ENCODE data around the gene CARD19. TPM values are rescaled to one million over a fixed set of nuclear protein-coding genes. Genes with fewer than 3 reads are reported as not detected.

CARD19 gene
- total RNA-seq, 2 donors from 2014 or later: 45.2 to 54.4 TPM

- Mint-ChIP-seq H3K27ac (no peak overlapping the region), H3K4me3 (no peak overlapping the region), H3K36me3 (ENCODE audit: low read depth) (no peaks in the 10 kb centered on the region), H3K27me3 (no peaks in the 10 kb centered on the region), H3K4me1 (peaks cover 20% of the 10 kb centered on the region)
- DNase-seq (peak in 1 of 3 donors; percentile 37), ATAC-seq (peak; percentile 56)
- H3K9me3 ChIP-seq (ENCODE audit: control insufficient read depth, low read length, poor library complexity, severe bottlenecking): no peaks in the 10 kb centered on the region
These were observed 58.4 kb downstream of the CARD19 start for GRCh38 chr9:93154293-93154903.

GRCh38 chr9:93155716-93156474, 59.9 kb downstream of the CARD19 start:
- Mint-ChIP-seq H3K4me1 (peaks cover 12% of the 10 kb centered on the region), H3K36me3 (ENCODE audit: low read depth) (no peaks in the 10 kb centered on the region), H3K27me3 (no peaks in the 10 kb centered on the region), H3K27ac (peak overlapping the region; percentile 63), H3K4me3 (no peak overlapping the region)
- no peak for DNase-seq
- H3K9me3 ChIP-seq (ENCODE audit: control insufficient read depth, low read length, poor library complexity, severe bottlenecking): no peaks in the 10 kb centered on the region
- no peak for ATAC-seq

- Mint-ChIP-seq H3K4me1 (peaks cover 11% of the 10 kb centered on the region), H3K27me3 (no peaks in the 10 kb centered on the region), H3K4me3 (no peak overlapping the region), H3K27ac (peak overlapping the region; percentile 63), H3K36me3 (ENCODE audit: low read depth) (no peaks in the 10 kb centered on the region)
- ATAC-seq (peak; percentile 70), DNase-seq (no peak)
- H3K9me3 ChIP-seq (ENCODE audit: control insufficient read depth, low read length, poor library complexity, severe bottlenecking): no peaks in the 10 kb centered on the region
These were observed 60.5 kb downstream of the CARD19 start for GRCh38 chr9:93156475-93157008.

- H3K27ac Mint-ChIP-seq: no peak overlapping the region
- peak; percentile 49 to 69 (median 53) for DNase-seq
- H3K9me3 ChIP-seq (ENCODE audit: control insufficient read depth, low read length, poor library complexity, severe bottlenecking): no peaks in the 10 kb centered on the region
- H3K27me3 Mint-ChIP-seq: no peaks in the 10 kb centered on the region
- H3K36me3 Mint-ChIP-seq (ENCODE audit: low read depth): no peaks in the 10 kb centered on the region
- no peak overlapping the region for H3K4me3 Mint-ChIP-seq
- peaks cover 11% of the 10 kb centered on the region for H3K4me1 Mint-ChIP-seq
- ATAC-seq: peak; percentile 88
These were observed 63.8 kb downstream of the CARD19 start for GRCh38 chr9:93159601-93160471.

- H3K9me3 ChIP-seq (ENCODE audit: control insufficient read depth, low read length, poor library complexity, severe bottlenecking): no peaks in the 10 kb centered on the region
- Mint-ChIP-seq H3K4me3 (no peak overlapping the region), H3K27ac (no peak overlapping the region), H3K27me3 (no peaks in the 10 kb centered on the region), H3K4me1 (no peaks in the 10 kb centered on the region), H3K36me3 (ENCODE audit: low read depth) (no peaks in the 10 kb centered on the region)
- DNase-seq: no peak
- no peak for ATAC-seq
These were observed 66.0 kb downstream of the CARD19 start for GRCh38 chr9:93161786-93162562.

Other genes with a start within 250 kb of the CARD19 start
- 10 to 100 TPM; 13.5 to 14.7 TPM for gene ZNF484, start 218.2 kb upstream of the CARD19 start, total RNA-seq
- 100 to 1,000 TPM; 142 to 160 TPM for gene FGD3, start 148.7 kb upstream of the CARD19 start, total RNA-seq
- 10 to 100 TPM; 47.2 to 62.3 TPM for gene SUSD3, start 37.5 kb upstream of the CARD19 start, total RNA-seq
- 100 to 1,000 TPM; 169 to 219 TPM for gene NINJ1, start 38.0 kb downstream of the CARD19 start, total RNA-seq
- gene WNK2, start 87.9 kb downstream of the CARD19 start, total RNA-seq: not detected

Data from T-helper 17 cell (primary cell).